Right ventricle myocardium inferior (tissue), 1 donor: ENCODE measurements around the gene GCNT1. TPM values are rescaled to one million over a fixed set of nuclear protein-coding genes. Genes with fewer than 3 reads are reported as not detected.

Source experiments
- total RNA-seq: library from RNA; stranded (reverse); fragmentation: NEBNext Ultra II Directional; extraction: Animal tissue kit (Norgen Biotek cat#: 25700); gene quantifications from one replicate; pipeline ENCODE4 v1.2.1, GENCODE V29; 2021
- donor health status: DM: no; HTN: yes; CAD: no; lungs with severe emphysema.

Gene GCNT1
- total RNA-seq, 1 donor from 2014 or later = 3.2 TPM

Other genes with a start within 250 kb of the GCNT1 start
- gene RFK, start 64.8 kb upstream of the GCNT1 start, total RNA-seq = 23.9 TPM